ENCODE data around the gene DCC.

The DCC gene

GRCh38 chr18:52496426-52496825 lies 156.4 kb downstream of the DCC start:
- peaks cover 4% of the 10 kb centered on the region for H3K9me3 ChIP-seq (ENCODE audit: low read length)
- no peak overlapping the region for H3K4me3 ChIP-seq (ENCODE audit: low read length)
- H2AFZ ChIP-seq (ENCODE audit: low read depth, low read length): no peak overlapping the region
- H3K4me1 ChIP-seq (ENCODE audit: insufficient read depth, low read length): peaks cover 15% of the 10 kb centered on the region
- H3K27me3 ChIP-seq (ENCODE audit: insufficient read depth, low read length): no peaks in the 10 kb centered on the region
- no peaks in the 10 kb centered on the region for H3K36me3 ChIP-seq (ENCODE audit: insufficient read depth, low read length)

- H3K9me3 ChIP-seq (ENCODE audit: low read length): peaks cover 4% of the 10 kb centered on the region
- H3K27me3 ChIP-seq (ENCODE audit: insufficient read depth, low read length): no peaks in the 10 kb centered on the region
- peaks cover 15% of the 10 kb centered on the region for H3K4me1 ChIP-seq (ENCODE audit: insufficient read depth, low read length)
- H3K36me3 ChIP-seq (ENCODE audit: insufficient read depth, low read length): no peaks in the 10 kb centered on the region
- no peak overlapping the region for H2AFZ ChIP-seq (ENCODE audit: low read depth, low read length)
- H3K4me3 ChIP-seq (ENCODE audit: low read length): no peak overlapping the region
These were observed 159.0 kb downstream of the DCC start for GRCh38 chr18:52499016-52499415.

- H3K36me3 ChIP-seq (ENCODE audit: insufficient read depth, low read length): no peaks in the 10 kb centered on the region
- H3K4me3 ChIP-seq (ENCODE audit: low read length): no peak overlapping the region
- H3K4me1 ChIP-seq (ENCODE audit: insufficient read depth, low read length): peaks cover 15% of the 10 kb centered on the region
- no peaks in the 10 kb centered on the region for H3K27me3 ChIP-seq (ENCODE audit: insufficient read depth, low read length)
- H2AFZ ChIP-seq (ENCODE audit: low read depth, low read length): no peak overlapping the region
- peaks cover 2% of the 10 kb centered on the region for H3K9me3 ChIP-seq (ENCODE audit: low read length)
These were observed 159.6 kb downstream of the DCC start for GRCh38 chr18:52499644-52500043.

GRCh38 chr18:52504589-52504988 lies 164.6 kb downstream of the DCC start:
- Histone ChIP-seq H3K36me3 (ENCODE audit: insufficient read depth, low read length) (no peaks in the 10 kb centered on the region), H2AFZ (ENCODE audit: low read depth, low read length) (no peak overlapping the region), H3K4me1 (ENCODE audit: insufficient read depth, low read length) (peaks cover 15% of the 10 kb centered on the region), H3K4me3 (ENCODE audit: low read length) (no peak overlapping the region), H3K27me3 (ENCODE audit: insufficient read depth, low read length) (no peaks in the 10 kb centered on the region), H3K9me3 (ENCODE audit: low read length) (no peaks in the 10 kb centered on the region)

- H3K4me3 ChIP-seq (ENCODE audit: low read length): no peak overlapping the region
- H3K9me3 ChIP-seq (ENCODE audit: low read length): no peaks in the 10 kb centered on the region
- no peak overlapping the region for H2AFZ ChIP-seq (ENCODE audit: low read depth, low read length)
- H3K27me3 ChIP-seq (ENCODE audit: insufficient read depth, low read length): no peaks in the 10 kb centered on the region
- no peaks in the 10 kb centered on the region for H3K4me1 ChIP-seq (ENCODE audit: insufficient read depth, low read length)
- no peaks in the 10 kb centered on the region for H3K36me3 ChIP-seq (ENCODE audit: insufficient read depth, low read length)
These were observed 170.1 kb downstream of the DCC start for GRCh38 chr18:52510139-52510538.

GRCh38 chr18:52518086-52518485 lies 178.1 kb downstream of the DCC start:
- Histone ChIP-seq H3K4me1 (ENCODE audit: insufficient read depth, low read length) (no peaks in the 10 kb centered on the region), H2AFZ (ENCODE audit: low read depth, low read length) (no peak overlapping the region), H3K9me3 (ENCODE audit: low read length) (no peaks in the 10 kb centered on the region), H3K27me3 (ENCODE audit: insufficient read depth, low read length) (no peaks in the 10 kb centered on the region), H3K4me3 (ENCODE audit: low read length) (no peak overlapping the region), H3K36me3 (ENCODE audit: insufficient read depth, low read length) (no peaks in the 10 kb centered on the region)

- no peak overlapping the region for H3K4me3 ChIP-seq (ENCODE audit: low read length)
- H3K27me3 ChIP-seq (ENCODE audit: insufficient read depth, low read length): no peaks in the 10 kb centered on the region
- no peaks in the 10 kb centered on the region for H3K4me1 ChIP-seq (ENCODE audit: insufficient read depth, low read length)
- no peak overlapping the region for H2AFZ ChIP-seq (ENCODE audit: low read depth, low read length)
- H3K36me3 ChIP-seq (ENCODE audit: insufficient read depth, low read length): no peaks in the 10 kb centered on the region
- H3K9me3 ChIP-seq (ENCODE audit: low read length): no peaks in the 10 kb centered on the region
These were observed 179.0 kb downstream of the DCC start for GRCh38 chr18:52519021-52519420.

GRCh38 chr18:52523566-52523965 lies 183.6 kb downstream of the DCC start:
- Histone ChIP-seq H3K4me1 (ENCODE audit: insufficient read depth, low read length) (no peaks in the 10 kb centered on the region), H3K36me3 (ENCODE audit: insufficient read depth, low read length) (no peaks in the 10 kb centered on the region), H3K9me3 (ENCODE audit: low read length) (no peaks in the 10 kb centered on the region), H3K27me3 (ENCODE audit: insufficient read depth, low read length) (no peaks in the 10 kb centered on the region), H2AFZ (ENCODE audit: low read depth, low read length) (no peak overlapping the region), H3K4me3 (ENCODE audit: low read length) (no peak overlapping the region)

GRCh38 chr18:52531836-52532235 lies 191.8 kb downstream of the DCC start:
- H3K27me3 ChIP-seq (ENCODE audit: insufficient read depth, low read length): no peaks in the 10 kb centered on the region
- no peaks in the 10 kb centered on the region for H3K9me3 ChIP-seq (ENCODE audit: low read length)
- H2AFZ ChIP-seq (ENCODE audit: low read depth, low read length): no peak overlapping the region
- H3K4me3 ChIP-seq (ENCODE audit: low read length): no peak overlapping the region
- H3K4me1 ChIP-seq (ENCODE audit: insufficient read depth, low read length): no peaks in the 10 kb centered on the region
- H3K36me3 ChIP-seq (ENCODE audit: insufficient read depth, low read length): no peaks in the 10 kb centered on the region

GRCh38 chr18:52536039-52536438 lies 196.0 kb downstream of the DCC start:
- H3K9me3 ChIP-seq (ENCODE audit: low read length): peaks cover 5% of the 10 kb centered on the region
- no peaks in the 10 kb centered on the region for H3K36me3 ChIP-seq (ENCODE audit: insufficient read depth, low read length)
- H2AFZ ChIP-seq (ENCODE audit: low read depth, low read length): no peak overlapping the region
- H3K27me3 ChIP-seq (ENCODE audit: insufficient read depth, low read length): no peaks in the 10 kb centered on the region
- H3K4me3 ChIP-seq (ENCODE audit: low read length): no peak overlapping the region
- peaks cover 6% of the 10 kb centered on the region for H3K4me1 ChIP-seq (ENCODE audit: insufficient read depth, low read length)

- H3K36me3 ChIP-seq (ENCODE audit: insufficient read depth, low read length): no peaks in the 10 kb centered on the region
- no peak overlapping the region for H2AFZ ChIP-seq (ENCODE audit: low read depth, low read length)
- H3K9me3 ChIP-seq (ENCODE audit: low read length): peaks cover 5% of the 10 kb centered on the region
- H3K27me3 ChIP-seq (ENCODE audit: insufficient read depth, low read length): no peaks in the 10 kb centered on the region
- H3K4me3 ChIP-seq (ENCODE audit: low read length): no peak overlapping the region
- H3K4me1 ChIP-seq (ENCODE audit: insufficient read depth, low read length): peaks cover 6% of the 10 kb centered on the region
These were observed 197.3 kb downstream of the DCC start for GRCh38 chr18:52537261-52537660.

- Histone ChIP-seq H3K9me3 (ENCODE audit: low read length) (peaks cover 5% of the 10 kb centered on the region), H3K36me3 (ENCODE audit: insufficient read depth, low read length) (no peaks in the 10 kb centered on the region), H3K4me3 (ENCODE audit: low read length) (no peak overlapping the region), H2AFZ (ENCODE audit: low read depth, low read length) (no peak overlapping the region), H3K4me1 (ENCODE audit: insufficient read depth, low read length) (peaks cover 6% of the 10 kb centered on the region), H3K27me3 (ENCODE audit: insufficient read depth, low read length) (no peaks in the 10 kb centered on the region)
These were observed 201.1 kb downstream of the DCC start for GRCh38 chr18:52541056-52541455.

- H3K4me1 ChIP-seq (ENCODE audit: insufficient read depth, low read length): no peaks in the 10 kb centered on the region
- peaks cover 5% of the 10 kb centered on the region for H3K9me3 ChIP-seq (ENCODE audit: low read length)
- no peak overlapping the region for H3K4me3 ChIP-seq (ENCODE audit: low read length)
- no peaks in the 10 kb centered on the region for H3K27me3 ChIP-seq (ENCODE audit: insufficient read depth, low read length)
- no peaks in the 10 kb centered on the region for H3K36me3 ChIP-seq (ENCODE audit: insufficient read depth, low read length)
- H2AFZ ChIP-seq (ENCODE audit: low read depth, low read length): no peak overlapping the region
These were observed 204.1 kb downstream of the DCC start for GRCh38 chr18:52544086-52544485.

- no peaks in the 10 kb centered on the region for H3K9me3 ChIP-seq (ENCODE audit: low read length)
- no peak overlapping the region for H2AFZ ChIP-seq (ENCODE audit: low read depth, low read length)
- H3K4me3 ChIP-seq (ENCODE audit: low read length): no peak overlapping the region
- H3K4me1 ChIP-seq (ENCODE audit: insufficient read depth, low read length): no peaks in the 10 kb centered on the region
- H3K36me3 ChIP-seq (ENCODE audit: insufficient read depth, low read length): no peaks in the 10 kb centered on the region
- H3K27me3 ChIP-seq (ENCODE audit: insufficient read depth, low read length): no peaks in the 10 kb centered on the region
These were observed 206.8 kb downstream of the DCC start for GRCh38 chr18:52546686-52547346.

Data from neuron (in vitro differentiated cells).